GM19328 (cell line): ENCODE measurements around the gene PRDX2.
"Not testable (repeated sequence)": the region's sequence is repeated elsewhere in the genome, so short reads cannot be mapped to it uniquely, and the experiment has no call there.

Experiments
- ATAC-seq: cut with Tn5 transposase; IDR thresholded peaks from one replicate; pipeline ENCODE4 v1.9.1; 2021; ENCODE audit warnings: mild to moderate bottlenecking, moderate library complexity; ENCODE audit not compliant: unreplicated experiment

PRDX2 gene

DNA sequence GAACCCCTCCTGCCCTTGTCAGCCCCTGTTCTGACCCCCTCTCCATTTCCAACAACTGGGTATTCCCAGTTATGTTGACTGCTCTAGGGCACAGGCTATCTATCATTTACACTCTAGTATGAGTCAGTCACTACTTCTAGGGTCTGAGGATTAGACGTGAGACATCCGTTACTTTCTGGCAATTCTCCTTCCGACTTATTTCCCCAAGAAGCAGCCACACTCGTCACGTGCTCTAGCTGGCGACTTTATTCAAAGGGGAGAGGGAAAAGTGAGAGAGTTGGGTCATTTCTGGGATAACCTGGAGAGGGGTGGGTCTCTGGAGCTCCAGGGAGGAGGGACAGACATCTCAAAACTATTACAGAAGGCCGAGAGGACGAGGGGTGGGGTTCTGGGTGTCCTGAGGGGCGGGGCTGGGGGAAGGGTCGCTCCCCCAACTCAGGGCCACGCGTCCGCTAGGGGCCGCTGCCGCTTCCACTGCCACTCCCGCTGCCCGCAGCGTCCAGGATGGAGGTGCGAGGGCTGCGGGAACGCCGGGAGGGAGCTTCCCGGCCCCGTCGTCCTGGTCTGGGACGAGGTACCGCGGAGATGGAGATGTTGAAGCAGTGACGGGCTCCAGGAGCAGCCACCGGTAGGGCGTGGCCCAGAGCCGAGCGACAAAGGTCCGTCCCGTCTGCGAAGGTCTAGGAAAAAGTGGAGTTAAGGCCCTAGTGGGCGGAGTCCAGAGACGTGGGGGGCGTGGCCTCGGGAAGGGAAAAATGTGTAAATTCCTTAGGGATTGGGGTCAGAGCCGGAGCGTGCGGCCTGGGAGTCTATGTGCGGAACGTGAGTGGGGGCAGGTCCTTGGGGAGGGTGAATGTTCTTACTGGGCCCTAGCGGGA, 23.9 kb upstream of the PRDX2 start:
- ATAC-seq: no peak

DNA sequence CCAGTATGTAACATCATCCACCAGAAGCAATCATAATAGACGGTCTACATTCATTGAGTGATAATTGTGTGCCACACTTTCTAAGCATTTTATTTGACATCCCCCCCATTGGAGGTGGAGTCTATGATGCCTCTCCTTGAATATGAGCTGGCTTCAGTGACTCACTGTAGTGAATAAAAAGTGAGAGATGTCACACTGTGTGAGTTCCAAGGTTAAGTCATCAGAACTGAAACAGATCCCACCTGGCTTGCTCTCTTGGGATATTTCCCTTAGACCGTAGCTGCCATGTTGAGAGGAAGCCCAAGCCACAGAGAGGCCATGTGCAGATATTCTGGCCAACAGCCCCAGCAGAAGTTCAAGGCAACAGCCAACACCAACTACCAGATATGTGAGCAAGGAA, 20.2 kb upstream of the PRDX2 start:
- no peak for ATAC-seq

DNA sequence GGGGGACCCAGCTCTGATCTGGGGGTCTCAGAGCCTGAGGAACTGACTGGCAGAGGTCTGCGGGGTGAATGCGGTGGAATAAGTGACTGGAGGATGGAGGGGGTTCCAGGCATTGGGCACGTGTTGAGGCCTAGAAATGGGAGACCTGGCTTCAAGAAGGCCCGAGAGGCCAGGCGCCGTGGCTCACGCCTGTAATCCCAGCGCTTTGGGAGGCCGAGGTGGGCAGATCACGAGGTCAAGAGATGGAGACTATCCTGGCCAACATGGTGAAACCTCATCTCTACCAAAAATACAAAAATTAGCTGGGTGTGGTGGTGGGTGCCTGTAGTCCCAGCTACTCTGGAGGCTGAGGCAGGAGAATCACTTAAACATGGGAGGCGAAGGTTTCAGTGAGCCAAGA, 16.2 kb upstream of the PRDX2 start:
- ATAC-seq: not testable (repeated sequence)

DNA sequence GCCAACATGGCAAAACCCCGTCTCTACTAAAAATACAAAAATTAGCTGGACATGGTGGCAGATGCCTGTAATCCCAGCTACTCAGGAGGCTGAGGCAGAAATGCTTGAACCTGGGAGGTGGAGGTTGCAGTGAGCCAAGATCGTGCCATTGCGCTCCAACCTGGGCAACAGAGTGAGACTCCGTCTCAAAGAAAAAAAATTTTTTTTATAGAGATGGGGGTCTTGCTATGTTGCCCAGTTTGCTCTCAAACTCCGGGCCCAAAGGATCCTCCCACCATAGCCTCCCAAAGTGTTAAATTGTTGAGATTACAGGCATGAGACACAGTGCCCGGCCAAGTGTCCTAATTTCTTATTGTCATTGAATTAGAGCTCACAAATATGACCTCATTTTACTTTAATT, 15.6 kb upstream of the PRDX2 start:
- ATAC-seq: not testable (repeated sequence)

DNA sequence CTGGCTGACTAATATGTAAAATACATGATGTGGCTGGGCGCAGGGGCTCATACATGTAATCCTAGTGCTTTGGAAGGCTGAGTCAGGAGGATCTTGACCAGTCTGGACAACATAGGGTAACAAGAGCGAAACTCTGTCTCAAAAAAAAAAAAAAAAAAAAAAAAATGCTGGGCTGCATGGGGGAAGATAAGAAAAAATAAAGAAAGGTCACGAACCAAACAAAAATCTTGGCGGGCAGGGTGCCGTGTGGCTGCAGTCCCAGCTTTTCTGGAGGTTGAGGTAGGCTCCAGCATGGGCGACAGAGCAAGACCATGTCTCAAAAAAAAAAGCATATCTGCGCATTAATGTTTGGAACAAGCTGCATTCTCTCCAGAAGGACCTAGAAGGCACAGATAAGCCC, 13.5 kb upstream of the PRDX2 start:
- no peak for ATAC-seq

DNA sequence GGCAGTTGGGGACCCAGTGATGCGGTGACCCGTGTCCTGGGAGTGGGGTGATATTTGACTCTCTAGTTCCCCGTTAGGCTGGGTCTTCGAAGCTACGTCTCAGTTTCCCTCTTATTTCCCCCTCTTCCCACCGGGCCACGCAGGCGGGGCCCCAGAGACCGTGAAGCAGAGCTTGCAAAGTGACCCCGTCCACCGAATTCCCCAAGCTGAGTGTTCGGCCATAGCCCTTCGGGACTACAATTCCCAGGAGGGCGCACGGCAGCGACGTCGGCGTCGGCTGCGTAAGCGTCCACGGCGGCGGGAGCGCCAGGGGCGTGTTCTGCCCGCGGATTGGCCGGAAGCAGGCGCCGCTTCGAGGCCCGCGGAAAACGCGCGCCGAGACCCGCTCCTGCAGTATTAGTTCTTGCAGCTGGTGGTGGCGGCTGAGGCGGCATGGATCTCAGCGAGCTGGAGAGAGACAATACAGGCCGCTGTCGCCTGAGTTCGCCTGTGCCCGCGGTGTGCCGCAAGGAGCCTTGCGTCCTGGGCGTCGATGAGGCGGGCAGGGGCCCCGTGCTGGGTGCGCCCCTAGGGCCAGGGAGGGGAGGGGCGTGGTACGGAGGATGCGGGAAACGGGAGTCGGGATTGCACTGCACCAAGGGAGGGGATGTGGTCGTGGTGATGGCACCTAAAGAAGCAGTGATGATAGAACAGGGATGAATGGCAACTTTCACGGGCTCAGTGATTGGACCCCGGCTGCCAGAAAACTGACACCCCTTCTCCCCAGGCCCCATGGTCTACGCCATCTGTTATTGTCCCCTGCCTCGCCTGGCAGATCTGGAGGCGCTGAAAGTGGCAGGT, 4.9 kb upstream of the PRDX2 start, which contains the start of gene RNASEH2A:
TSS of gene RNASEH2A (plus strand) at position 343 of the 840 bp plus-strand sequence. CDS start at position 433, 90 bp downstream.
- ATAC-seq: peak; percentile 77

DNA sequence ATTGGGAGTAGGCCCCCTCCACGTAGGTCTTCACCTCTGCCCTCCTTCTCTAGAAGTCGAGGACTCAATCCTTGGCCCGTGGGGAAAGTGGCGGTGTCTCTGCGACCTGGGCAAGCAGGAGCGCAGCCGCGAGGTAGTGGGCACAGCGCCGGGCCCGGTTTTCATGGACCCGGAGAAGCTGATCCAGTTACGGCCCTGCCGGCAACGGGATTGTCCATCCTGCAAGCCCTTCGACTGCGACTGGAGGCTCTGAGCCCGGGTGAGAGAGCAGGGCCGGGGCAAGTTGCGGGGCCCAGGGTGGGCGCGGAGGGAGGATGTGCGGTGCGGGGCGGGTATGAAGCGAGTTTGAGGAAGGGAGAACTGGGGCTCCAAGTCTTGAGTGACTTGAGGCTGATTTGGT, 2.5 kb upstream of the PRDX2 start:
- no peak for ATAC-seq

DNA sequence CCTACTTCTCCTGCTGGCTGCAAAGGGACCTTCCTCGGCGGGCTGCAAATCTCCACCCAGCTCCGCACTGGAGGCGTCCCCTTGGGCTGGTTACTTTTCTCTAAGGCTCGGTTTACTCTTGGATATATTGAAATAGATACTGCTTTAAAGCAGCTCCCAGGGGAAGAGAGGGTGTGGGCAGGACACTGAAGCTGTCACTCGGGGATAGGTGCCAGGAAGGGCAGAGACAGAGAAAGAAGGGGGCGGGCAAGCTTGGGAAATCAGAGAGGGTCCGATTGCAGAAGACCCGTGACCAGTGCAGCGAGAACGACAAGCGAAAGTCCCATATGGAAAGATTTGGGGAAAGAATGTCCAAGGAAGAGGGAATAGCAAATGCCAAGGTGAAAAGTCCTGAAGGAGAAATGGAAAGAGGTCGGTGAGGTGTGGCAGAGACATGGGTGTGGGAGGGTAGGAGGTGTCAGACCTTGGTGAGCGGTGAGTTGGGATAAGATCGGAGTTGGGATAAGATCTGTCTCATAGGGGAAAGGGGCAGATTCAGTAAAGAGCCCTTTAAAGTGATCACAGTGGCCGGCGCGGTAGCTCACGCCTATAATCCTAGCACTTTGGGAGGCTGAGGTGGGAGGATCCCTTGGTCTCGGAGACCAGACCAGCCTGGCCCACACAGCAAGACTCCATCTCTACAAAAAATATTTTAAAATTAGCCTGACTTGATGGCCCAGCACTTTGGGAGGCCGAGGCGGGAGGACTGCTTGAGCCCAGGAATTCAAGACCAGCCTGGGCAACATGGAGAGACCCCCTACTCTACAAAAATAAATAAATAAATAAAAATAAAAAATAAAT, 887 bp upstream of the PRDX2 start:
- no peak for ATAC-seq

DNA sequence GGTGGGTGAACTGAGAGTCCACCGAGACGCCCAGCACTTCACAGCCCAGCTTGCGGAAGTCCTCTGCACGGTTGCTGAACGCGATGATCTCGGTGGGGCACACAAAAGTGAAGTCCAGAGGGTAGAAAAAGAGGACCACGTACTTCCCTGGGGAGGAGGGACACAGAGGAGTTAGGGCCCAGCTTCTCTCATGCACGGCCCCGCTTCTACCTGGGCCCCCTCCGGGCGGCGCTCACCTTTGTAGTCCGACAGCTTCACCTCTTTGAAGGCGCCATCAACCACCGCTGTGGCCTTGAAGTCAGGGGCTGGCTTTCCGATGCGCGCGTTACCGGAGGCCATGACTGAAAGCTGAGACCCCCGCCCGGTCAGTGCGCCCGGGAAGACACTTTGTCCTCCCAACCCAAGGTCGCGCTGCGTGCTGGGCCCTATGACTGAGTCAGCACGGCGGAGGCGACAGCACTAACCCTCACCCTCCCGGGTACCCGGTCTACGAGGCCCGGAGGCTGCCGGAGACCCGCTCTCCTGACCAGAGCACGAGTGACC, 606 bp downstream of the PRDX2 start:
- ATAC-seq: no peak

DNA sequence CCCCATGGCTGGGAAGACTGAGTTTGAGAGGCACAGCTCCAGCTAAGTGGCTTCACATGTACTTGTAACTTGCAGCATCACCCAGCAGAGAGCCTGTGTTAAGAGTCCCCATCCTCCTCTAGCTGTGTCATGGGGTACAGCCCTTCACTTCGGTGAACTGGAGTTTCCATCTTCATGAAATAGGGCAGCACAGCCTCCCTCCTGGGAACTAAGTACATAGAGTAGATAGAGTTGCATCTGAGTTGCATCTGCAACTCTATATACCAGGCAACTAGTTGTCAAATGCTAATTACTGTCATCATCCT, 1.2 kb downstream of the PRDX2 start:
- no peak for ATAC-seq

DNA sequence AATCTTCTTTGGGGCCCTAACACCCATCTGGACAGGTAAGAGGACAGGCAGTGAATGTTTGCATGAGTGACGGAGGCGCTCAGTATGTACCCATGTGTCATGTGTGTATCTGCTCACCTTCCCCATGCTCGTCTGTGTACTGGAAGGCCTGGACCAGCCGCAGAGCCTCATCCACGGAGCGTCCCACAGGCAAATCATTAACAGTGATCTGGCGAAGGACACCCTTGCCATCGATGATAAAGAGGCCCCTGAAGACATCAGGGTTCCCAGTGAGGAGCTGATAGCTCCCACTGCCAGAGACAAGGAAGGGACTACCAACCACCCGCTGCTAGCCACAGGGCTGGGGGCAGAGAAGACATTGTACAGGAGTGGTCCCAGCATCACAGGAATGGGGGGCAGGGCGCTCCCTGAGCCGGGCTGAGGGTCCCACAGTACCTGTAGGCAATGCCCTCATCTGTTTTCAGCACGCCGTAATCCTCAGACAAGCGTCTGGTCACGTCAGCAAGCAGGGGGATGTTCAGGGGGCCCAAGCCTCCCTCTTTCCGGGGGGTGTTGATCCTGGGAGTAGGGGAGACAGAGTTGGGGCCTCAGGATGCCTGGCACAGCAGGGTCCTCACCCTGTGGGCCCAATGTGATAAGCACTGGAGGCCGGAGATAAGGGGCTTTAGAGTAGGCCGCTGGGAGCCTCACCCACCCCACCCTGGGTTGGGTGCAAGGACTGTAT, 1.7 kb downstream of the PRDX2 start:
- ATAC-seq: no peak

DNA sequence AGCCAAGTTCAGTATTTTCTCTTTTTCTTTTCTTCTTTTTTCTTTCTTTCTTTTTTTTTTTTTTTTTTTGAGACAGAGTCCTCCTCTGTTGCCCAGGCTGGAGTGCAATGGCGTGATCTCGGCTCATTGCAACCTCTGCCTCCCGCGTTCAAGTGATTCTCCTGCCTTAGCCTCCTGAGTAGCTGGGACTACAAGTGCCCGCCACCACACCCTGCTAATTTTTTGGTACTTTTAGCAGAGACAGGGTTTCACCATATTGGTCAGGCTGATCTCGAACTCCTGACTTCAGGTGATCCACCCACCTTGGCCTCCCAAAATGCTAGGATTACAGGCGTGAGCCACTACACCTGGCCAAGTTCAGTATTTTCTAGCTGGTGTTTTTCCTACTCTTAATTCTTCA, 4.0 kb downstream of the PRDX2 start:
- ATAC-seq: not testable (repeated sequence)

DNA sequence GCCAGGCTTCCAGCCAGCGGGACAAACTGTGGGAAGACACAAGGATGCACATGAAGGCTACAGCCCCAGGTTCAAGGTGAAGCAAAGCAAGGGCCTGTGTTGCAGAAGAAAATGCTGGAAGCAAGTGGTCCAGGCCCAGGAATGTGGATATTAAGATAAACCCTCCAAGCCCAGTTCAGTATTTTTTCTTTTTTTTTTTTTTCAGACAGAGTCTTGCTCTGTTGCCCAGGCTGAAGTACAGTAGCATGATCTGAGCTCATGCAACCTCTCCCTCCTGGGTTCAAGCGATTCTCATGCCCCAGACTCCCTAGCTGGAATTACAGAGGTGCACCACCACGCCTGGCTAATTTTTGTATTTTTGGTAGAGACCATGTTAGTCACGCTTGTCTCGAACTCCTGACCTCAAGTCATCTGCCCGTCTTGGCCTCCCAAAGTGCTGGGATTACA, 4.4 kb downstream of the PRDX2 start:
- no peak for ATAC-seq

DNA sequence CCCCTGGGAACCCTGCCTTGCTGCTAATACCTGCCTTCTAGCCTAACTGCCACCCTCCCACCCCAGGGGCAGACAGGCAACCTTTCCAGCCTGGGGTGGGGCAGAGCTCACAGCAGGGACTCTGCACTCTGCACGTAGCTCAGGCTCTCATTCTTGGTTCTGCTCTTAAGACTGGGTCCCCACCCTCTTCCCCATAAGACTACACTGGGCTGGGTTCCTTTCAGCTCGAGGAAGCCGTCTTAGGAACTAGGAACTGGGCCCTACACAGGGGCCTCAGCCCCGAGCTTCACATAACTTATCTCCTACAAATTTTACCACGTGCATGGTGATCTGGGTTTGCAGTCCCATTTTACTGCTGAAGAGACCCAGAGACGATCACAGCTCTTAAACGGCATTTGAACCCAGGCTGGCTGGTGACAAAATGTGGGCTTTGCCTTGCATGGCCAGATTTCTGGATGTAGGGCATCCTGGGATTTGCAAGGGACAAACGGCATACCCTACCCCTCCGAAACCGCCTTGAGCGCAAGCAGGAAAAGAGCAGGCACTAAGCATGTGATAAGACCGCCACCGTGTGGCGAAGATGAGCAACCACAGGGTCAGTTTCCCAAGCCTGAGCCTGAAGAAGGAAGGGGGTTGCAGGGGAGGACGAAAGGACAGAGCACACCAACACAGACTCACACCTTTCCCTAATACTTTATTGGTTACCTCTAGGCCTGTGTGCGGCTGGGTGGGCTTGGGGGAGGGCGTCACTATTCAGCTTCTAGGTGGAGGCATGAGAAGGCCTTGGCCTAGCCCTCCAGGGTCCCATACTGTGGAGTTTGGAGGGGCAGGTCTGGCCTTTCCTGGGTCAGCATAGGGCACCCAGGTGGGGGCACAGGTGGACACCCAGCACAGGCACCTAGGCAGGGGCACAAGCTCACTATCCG, 5.2 kb downstream of the PRDX2 start:
- ATAC-seq: no peak

DNA sequence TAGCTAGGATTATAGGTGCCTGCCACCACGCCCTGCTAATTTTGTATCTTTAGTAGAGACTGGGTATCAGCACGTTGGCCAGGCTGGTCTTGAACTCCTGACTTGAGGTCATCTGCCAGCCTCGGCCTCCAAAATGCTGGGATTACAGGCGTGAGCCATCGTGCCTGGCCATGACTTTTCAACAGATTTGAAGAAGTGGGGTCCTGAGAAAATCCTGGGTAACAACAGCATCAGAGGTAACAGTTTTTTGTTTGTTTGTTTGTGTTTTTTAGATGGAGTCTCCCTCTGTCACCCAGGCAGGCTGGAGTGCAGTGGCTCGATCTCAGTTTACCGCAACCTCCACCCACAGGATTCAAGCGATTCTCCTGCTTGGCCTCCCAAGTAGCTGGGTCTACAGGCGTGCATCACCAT, 6.6 kb downstream of the PRDX2 start:
- no peak for ATAC-seq

DNA sequence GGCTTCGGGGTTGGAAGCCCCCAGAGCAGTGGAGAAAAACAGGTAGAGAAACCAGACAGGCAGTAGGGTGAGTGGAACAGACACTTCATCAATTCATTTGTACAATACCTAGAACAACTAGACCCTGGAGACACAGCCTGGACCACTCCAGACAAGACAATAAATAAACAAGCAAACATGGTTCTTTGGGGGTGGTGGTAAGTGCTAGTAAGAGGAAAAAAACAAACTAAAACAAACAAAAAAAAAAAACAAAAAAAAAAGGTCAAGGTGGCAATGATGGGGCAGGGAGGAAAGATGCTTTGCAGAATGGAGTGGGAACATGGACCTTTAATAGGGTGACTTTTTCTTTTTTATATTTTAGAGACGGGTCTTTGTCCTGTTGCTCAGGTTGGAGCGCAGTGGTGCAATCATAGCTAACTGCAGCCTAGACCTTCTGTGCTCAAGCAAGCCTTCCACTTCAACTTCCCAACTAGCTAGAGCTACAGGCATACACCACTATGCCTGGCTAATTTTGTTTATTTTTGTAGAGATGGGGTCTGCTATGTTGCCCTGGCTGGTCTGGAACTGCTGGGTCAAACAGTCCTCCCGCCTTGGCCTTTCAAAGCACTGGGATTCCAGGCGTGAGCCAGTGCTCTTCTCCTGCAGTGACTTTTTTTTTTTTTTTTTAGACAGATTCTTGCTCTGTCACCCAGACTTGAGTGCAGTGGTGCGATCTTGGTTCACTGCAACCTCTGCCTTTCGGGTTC, 7.2 kb downstream of the PRDX2 start:
- no peak for ATAC-seq

DNA sequence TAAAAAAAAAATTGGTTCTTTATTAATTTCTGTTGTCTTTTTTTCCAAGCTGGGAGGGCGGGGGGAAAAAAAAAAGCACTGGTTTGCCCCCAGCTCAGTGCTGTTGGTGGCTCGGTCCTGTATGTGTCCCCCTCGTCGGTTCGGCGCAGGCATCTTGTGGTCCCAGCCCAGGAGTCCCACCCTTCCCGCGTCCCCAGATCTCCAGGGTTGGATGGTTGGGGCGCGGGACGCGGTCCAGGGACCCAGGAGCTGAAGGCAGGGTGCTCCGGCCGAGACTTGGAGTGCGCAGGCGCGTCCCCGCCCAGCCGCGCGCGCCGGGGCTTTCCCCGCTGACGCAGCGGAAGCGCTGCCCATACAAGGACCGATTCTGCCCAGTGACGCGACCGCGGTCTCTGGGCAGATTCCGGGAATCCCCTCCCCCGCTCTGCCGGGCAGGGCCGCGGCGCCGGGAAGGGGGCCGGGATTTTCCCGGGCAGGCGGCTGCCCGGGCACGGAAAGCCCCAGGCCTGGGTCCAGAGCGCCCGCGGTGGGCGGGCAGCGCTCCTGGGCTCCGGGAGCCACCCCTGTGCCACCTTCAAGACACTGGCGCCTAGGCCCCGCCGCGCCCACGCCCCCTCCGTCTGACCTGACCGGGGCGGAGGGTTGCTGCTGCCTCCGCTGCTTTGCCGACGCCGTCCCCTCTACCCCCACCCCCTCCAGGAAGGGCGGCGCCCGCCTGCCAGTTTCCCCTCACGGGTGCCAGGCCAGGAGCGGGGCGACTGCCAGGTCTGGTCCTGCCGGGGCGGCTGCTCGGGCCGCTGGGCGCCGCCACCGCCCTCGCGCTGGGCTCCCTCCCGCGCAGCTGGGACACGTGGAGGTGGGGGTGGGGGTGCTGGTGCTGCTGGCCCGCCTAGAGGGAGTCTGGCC, 8.1 kb downstream of the PRDX2 start:
- ATAC-seq: peak; percentile 34
